ENCODE measurements around the gene COL23A1. TPM values are rescaled to one million over a fixed set of nuclear protein-coding genes. Genes with fewer than 3 reads are reported as not detected.

The COL23A1 gene
- total RNA-seq, 2 experiments from 2014 or later: 0.15 TPM; not detected in 1

DNA sequence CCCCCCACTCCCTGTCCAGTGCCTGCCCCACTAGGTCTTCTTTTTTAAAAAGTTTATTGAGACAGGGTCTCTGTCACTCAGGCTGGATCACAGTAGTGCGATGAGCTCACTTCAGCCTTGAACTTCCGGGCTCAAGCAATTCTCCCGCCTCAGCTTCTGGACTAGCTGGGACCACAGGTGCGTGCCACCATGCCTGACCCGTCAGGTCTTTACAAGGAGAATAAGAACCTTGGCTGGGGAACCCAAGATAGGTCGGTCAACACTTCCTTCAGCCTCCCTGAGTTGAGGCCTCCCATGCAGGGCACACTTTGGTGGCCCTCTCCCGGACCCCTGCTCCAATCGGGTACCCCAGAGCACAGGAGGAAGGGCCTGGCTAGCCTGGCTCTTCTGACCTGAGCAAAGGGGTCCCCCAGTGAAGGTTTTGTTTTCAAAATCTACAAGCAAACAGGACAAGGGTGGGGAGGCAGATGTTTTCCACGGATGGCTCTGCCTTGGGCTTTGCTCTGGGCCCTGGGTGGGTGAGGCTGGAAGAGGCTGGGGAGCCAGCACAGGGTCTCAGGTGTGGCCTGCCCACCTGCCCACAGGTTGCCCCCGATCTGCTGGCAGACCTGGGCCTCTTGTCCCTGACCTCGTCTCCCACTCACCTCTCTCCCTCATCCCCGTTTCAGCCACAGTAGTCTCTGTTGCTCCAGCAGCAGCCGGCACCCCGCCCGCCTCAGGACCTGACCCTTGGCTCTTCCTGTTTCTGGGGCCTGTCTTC is 248.9 kb downstream of the COL23A1 start:
- H3K27ac Mint-ChIP-seq: no peak overlapping the region
- no peaks in the 10 kb centered on the region for H3K9me3 Mint-ChIP-seq
- H3K4me1 Mint-ChIP-seq (ENCODE audit: low read depth): no peaks in the 10 kb centered on the region
- H3K4me3 Mint-ChIP-seq: no peak overlapping the region
- CTCF ChIA-PET: interaction anchor here (1.3 kb wide), 1 partner anchor 120 kb away, joined by 3 read pairs; no protein-coding TSS in a partner anchor
- peaks cover 2% of the 10 kb centered on the region for H3K27me3 Mint-ChIP-seq
- intact Hi-C loops (cut with micrococcal nuclease): no loop called here
- no peak for DNase-seq
- no peaks in the 10 kb centered on the region for H3K36me3 Mint-ChIP-seq
- POLR2A ChIA-PET: no interaction called here

DNA sequence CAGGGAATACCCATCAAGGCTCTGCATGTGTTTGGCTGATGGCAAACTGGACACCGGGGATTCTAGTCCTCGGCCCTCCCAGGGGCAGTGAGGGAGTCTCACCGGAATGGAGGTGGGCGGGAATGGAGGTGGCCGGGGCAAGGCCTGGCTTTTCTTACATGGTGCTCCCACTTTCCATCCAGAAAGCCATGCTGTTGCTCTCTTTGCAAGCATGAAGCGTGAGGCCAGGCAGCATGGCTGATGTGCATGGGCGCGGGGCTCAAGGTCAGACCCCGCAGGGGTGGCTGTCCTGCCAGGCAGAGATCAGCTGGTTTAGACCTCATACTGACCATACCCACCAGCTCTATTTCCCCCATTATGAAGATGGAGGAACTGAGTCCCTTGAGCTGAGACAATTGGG is 249.6 kb downstream of the COL23A1 start:
- H3K36me3 Mint-ChIP-seq: no peaks in the 10 kb centered on the region
- H3K27ac Mint-ChIP-seq: no peak overlapping the region
- no peaks in the 10 kb centered on the region for H3K4me1 Mint-ChIP-seq (ENCODE audit: low read depth)
- ChIA-PET POLR2A (no interaction called here), CTCF (interaction anchor here (1.3 kb wide), 1 partner anchor 120 kb away, joined by 3 read pairs; no protein-coding TSS in a partner anchor)
- H3K9me3 Mint-ChIP-seq: no peaks in the 10 kb centered on the region
- intact Hi-C loops (cut with micrococcal nuclease): no loop called here
- DNase-seq: no peak
- H3K4me3 Mint-ChIP-seq: no peak overlapping the region
- peaks cover 2% of the 10 kb centered on the region for H3K27me3 Mint-ChIP-seq

DNA sequence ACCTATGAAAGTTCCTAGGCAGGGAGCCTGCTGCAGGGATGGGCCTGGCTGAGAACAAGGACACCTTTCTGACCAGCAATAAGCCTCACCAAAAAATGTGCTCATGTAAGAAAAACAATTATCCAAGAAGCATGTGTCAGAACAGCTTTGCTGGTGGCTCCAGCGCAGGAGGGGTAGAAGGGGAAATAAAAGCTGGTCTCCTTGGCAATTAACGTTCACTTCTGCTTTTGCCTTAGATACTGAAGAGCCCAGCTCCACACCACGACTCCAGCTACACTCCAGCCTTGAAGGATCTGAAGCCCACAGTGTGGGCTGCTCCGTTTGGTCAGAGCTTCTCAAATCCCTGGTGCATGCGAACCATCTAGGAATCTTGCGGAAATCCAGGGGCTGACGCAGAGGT is 250.0 kb downstream of the COL23A1 start:
- CTCF ChIA-PET: interaction anchor here (1.3 kb wide), 1 partner anchor 121 kb away, joined by 3 read pairs; no protein-coding TSS in a partner anchor
- POLR2A ChIA-PET: no interaction called here
- intact Hi-C loops (cut with micrococcal nuclease): no loop called here
- Mint-ChIP-seq H3K36me3 (no peaks in the 10 kb centered on the region), H3K9me3 (no peaks in the 10 kb centered on the region), H3K27ac (no peak overlapping the region), H3K27me3 (peaks cover 2% of the 10 kb centered on the region), H3K4me3 (no peak overlapping the region), H3K4me1 (ENCODE audit: low read depth) (no peaks in the 10 kb centered on the region)
- no peak for DNase-seq

DNA sequence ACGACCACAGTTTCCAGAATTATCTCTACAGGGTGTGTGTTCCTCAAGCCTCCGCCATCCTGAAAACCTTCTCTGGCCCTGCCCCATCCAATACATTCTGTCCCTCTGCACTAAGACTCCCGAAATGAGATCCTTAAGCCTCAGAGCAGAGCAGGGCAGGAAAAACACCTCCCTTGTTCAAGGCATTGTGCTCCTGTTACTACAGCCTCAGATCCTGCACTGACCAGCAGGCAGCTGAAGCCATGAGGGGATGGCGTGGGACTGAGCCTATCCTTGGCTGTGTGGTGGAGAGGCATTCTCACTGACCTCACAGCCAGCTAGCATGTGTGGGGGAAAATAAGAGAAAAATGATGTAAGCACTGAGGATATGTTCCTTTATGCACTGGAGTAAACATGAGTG is 250.9 kb downstream of the COL23A1 start:
- no peaks in the 10 kb centered on the region for H3K9me3 Mint-ChIP-seq
- no peak overlapping the region for H3K27ac Mint-ChIP-seq
- intact Hi-C loops (cut with micrococcal nuclease): no loop called here
- ChIA-PET POLR2A (no interaction called here), CTCF (no interaction called here)
- no peaks in the 10 kb centered on the region for H3K36me3 Mint-ChIP-seq
- peaks cover 2% of the 10 kb centered on the region for H3K27me3 Mint-ChIP-seq
- no peak overlapping the region for H3K4me3 Mint-ChIP-seq
- no peak for DNase-seq
- H3K4me1 Mint-ChIP-seq (ENCODE audit: low read depth): no peaks in the 10 kb centered on the region

DNA sequence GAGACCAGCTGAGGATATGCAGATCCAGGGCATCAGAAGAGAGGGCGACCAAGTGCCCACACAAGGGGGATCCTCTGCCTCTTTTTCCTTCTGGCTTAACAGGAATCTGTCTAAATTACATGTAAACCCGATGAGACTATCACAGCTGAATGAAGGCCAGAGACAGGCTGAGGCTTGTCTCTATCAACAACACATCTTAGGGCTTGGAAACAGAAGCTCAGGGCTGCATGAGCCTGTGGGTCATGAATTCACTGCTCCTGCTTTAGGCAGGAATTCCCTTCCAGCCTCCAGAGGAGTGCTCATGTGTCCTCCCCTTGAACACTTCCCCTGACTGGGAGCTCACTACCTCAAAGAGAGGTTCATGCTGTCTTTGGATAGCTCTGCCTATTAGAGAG is 251.4 kb downstream of the COL23A1 start:
- intact Hi-C loops (cut with micrococcal nuclease): no loop called here
- no peak overlapping the region for H3K27ac Mint-ChIP-seq
- H3K4me3 Mint-ChIP-seq: no peak overlapping the region
- no peak for DNase-seq
- ChIA-PET POLR2A (no interaction called here), CTCF (no interaction called here)
- H3K9me3 Mint-ChIP-seq: no peaks in the 10 kb centered on the region
- no peaks in the 10 kb centered on the region for H3K4me1 Mint-ChIP-seq (ENCODE audit: low read depth)
- no peaks in the 10 kb centered on the region for H3K36me3 Mint-ChIP-seq
- H3K27me3 Mint-ChIP-seq: peaks cover 2% of the 10 kb centered on the region

DNA sequence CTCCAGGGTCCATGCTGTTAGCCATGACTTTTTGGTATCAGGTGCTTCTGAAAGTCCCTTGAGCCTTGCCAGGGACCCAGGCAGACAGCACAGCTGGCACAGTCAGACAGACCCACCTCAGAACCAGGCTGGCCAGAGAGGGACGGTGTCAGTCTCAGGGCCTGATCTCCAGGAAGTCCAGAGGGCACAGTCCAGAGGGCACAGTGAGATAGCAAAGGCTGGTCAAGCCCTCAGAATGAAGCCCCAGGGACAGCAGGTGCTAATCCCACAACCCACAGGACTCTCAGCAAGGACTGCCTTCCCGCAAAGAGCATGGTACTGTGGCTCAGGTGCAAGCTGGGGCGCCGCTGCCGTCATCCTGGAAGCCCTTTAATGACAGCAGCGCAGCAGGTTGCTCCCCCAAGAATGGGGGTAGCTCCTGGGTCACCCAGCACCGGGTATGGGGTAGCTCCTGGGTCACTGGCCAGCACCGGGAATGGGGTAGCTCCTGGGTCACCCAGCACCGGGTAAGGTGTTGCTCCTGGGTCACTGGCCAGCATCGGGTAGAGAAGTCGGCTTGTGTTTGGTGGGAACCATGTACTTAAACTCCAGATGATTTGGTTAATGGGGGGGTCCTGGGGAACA is 252.0 kb downstream of the COL23A1 start:
- Mint-ChIP-seq H3K4me1 (ENCODE audit: low read depth) (no peaks in the 10 kb centered on the region), H3K27me3 (peaks cover 2% of the 10 kb centered on the region), H3K4me3 (no peak overlapping the region), H3K36me3 (no peaks in the 10 kb centered on the region), H3K9me3 (no peaks in the 10 kb centered on the region), H3K27ac (no peak overlapping the region)
- ChIA-PET POLR2A (no interaction called here), CTCF (no interaction called here)
- DNase-seq: no peak
- intact Hi-C loops (cut with micrococcal nuclease): no loop called here

DNA sequence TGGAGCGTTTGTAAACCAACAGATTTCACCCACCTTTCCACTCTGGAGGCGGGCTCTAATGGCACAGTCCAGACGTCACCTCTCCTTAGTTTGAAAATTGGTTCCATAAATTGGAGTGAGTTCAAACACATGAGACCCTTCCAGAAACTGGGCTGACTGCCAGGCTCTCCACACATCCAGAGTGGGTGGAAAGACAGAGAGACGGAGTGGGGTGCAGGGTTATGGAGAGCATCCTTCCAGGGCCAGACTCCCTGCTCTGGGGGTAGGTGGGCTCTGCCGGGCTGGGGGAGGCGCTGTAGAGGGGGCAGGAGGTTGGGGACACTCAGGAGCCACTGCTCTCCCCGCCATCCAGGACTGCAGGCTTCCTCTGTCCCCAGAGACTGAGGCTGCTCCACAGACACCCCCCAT is 252.9 kb downstream of the COL23A1 start:
- POLR2A ChIA-PET: no interaction called here
- intact Hi-C loops (cut with micrococcal nuclease): no loop called here
- Mint-ChIP-seq H3K36me3 (no peaks in the 10 kb centered on the region), H3K27ac (no peak overlapping the region), H3K27me3 (peaks cover 2% of the 10 kb centered on the region), H3K4me1 (ENCODE audit: low read depth) (no peaks in the 10 kb centered on the region), H3K9me3 (no peaks in the 10 kb centered on the region), H3K4me3 (no peak overlapping the region)
- DNase-seq: no peak
- CTCF ChIA-PET: no interaction called here

DNA sequence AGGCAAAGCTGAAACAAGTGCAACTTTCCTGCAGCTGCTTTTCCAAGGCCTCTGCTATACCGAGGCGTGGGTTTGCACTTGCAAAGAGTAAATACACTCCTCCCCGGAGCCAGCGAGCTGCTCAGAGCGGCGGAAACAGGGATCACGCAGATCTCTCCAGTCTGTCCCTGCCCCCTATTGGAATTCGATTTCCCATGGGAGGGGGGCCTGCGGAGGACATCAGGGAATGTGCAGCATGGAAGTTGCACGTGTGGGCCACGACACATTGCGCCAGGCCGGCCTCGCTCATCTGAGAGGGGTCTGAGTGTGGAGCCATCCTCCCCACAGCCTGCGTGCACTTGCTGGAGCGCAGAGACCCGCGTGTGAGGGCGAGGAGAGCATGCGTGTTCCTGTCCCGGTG is 253.3 kb downstream of the COL23A1 start:
- peaks cover 2% of the 10 kb centered on the region for H3K27me3 Mint-ChIP-seq
- H3K36me3 Mint-ChIP-seq: no peaks in the 10 kb centered on the region
- no peak overlapping the region for H3K27ac Mint-ChIP-seq
- intact Hi-C loops (cut with micrococcal nuclease): no loop called here
- POLR2A ChIA-PET: no interaction called here
- CTCF ChIA-PET: no interaction called here
- H3K4me3 Mint-ChIP-seq: no peak overlapping the region
- DNase-seq: no peak
- no peaks in the 10 kb centered on the region for H3K9me3 Mint-ChIP-seq
- no peaks in the 10 kb centered on the region for H3K4me1 Mint-ChIP-seq (ENCODE audit: low read depth)

DNA sequence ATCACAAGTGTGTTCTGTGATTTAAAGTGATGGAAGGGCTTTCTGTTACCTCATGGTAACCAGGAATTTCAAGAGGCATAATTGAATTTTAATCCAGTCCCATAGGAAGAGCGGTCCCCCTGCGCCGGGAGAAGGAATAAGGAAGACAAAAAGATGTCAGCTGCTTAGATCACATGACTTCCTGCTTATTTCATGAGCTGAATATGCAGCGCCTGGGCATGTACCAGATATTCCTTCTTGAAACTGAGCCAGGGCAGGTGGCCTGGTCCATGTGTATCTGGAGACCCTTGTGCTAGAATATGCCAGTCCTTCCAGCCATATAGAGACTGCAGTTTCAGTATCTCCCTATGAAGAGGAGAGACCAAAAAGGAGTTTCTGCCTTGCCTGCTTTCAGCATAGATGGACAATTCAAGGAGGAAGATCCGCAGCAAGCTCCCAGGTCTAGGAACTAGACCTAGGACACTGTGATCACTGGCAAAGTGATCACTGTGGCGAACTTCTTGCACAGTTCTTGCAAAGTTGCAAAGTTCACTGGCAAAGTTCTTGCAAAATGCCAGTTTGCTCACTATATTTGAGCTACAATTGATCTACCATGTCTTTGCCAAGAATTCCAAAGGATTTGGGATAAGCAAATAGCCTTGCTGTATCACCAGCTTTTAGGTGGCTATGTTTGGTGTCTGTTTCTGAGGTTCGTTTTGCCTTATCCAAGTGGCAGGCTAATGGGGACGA is 254.7 kb downstream of the COL23A1 start:
- Mint-ChIP-seq H3K9me3 (no peaks in the 10 kb centered on the region), H3K4me1 (ENCODE audit: low read depth) (peaks cover 4% of the 10 kb centered on the region), H3K36me3 (no peaks in the 10 kb centered on the region), H3K27ac (no peak overlapping the region), H3K27me3 (peaks cover 2% of the 10 kb centered on the region), H3K4me3 (no peak overlapping the region)
- ChIA-PET CTCF (no interaction called here), POLR2A (no interaction called here)
- intact Hi-C loops (cut with micrococcal nuclease): no loop called here
- no peak for DNase-seq

DNA sequence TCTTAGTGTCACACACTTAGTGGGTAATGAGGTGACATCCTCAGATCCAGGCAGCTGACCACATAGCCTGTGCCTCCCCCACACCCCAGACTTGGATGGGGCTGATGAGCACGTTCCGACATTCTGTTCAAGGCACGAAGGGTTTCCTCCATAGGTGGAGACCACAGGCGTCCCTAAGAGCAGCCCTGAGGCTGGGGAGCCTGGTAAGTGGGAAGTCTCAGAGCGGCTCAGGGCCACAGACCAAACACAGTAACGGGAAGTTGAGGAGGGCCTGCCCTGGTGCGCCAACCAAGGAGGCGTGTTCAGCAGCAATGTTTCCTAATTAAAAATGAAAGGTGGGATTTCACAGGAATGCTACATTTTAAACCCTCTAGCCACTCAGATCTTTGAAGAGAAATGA is 255.3 kb downstream of the COL23A1 start:
- H3K9me3 Mint-ChIP-seq: no peaks in the 10 kb centered on the region
- peaks cover 2% of the 10 kb centered on the region for H3K27me3 Mint-ChIP-seq
- ChIA-PET CTCF (no interaction called here), POLR2A (no interaction called here)
- peaks cover 4% of the 10 kb centered on the region for H3K4me1 Mint-ChIP-seq (ENCODE audit: low read depth)
- no peak for DNase-seq
- no peak overlapping the region for H3K27ac Mint-ChIP-seq
- H3K4me3 Mint-ChIP-seq: no peak overlapping the region
- no peaks in the 10 kb centered on the region for H3K36me3 Mint-ChIP-seq
- intact Hi-C loops (cut with micrococcal nuclease): no loop called here

DNA sequence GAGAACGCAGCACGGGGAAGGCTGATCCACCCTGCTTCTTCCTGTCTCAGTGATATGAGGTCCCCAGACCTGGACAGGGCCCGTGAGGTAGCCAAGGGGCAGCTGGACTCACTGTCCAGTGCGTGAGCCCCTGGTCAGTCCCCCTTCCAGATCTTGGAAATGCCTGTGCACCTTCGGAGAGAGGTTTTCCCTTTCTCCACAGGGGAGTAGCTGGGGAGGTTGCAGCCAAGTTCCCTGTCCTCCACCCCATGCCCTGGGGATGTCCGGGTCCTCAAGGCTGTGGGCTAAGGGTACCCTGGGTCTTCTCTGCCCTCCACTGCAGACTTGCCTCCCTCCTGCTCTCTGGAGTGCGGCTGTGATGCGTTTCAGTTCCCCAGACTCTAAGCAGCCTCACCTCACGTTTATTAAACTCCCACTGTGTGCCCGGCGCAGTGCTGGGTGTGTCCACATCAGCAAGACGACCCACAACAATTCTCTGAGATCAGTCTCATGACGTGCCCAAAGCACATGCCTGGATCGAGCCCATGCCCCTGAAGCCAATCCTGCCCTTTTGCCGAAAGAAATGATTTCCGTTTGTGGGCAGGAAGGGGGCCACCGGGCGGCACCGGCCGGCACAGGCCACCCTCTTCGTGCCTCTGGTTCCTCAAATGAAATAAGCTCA is 256.2 kb downstream of the COL23A1 start:
- no peaks in the 10 kb centered on the region for H3K36me3 Mint-ChIP-seq
- DNase-seq: no peak
- CTCF ChIA-PET: no interaction called here
- POLR2A ChIA-PET: no interaction called here
- H3K27me3 Mint-ChIP-seq: peaks cover 2% of the 10 kb centered on the region
- intact Hi-C loops (cut with micrococcal nuclease): no loop called here
- H3K9me3 Mint-ChIP-seq: no peaks in the 10 kb centered on the region
- no peak overlapping the region for H3K27ac Mint-ChIP-seq
- H3K4me3 Mint-ChIP-seq: no peak overlapping the region
- peaks cover 4% of the 10 kb centered on the region for H3K4me1 Mint-ChIP-seq (ENCODE audit: low read depth)

DNA sequence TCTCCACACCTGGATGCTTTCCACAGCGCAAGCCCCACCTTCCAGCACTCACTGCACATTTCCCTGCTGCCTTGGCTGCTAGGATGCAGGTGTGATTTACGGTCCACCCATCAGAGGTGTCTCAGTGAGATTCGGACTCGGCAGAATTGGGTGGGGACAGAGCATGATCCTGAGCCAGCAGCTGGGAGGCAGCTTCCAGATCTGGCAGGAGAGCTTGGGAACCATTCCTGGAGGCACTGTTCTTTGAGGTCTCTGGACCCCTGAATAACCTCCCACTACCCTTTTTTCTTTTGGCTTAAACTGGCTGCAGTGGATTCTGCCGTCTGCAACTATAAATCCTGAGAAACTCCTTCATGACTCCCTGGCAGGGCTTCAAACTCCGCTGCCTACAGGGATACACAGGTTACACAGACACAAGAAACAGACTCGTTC is 258.0 kb downstream of the COL23A1 start:
- intact Hi-C loops (cut with micrococcal nuclease): no loop called here
- Mint-ChIP-seq H3K9me3 (no peaks in the 10 kb centered on the region), H3K27ac (no peak overlapping the region), H3K36me3 (no peaks in the 10 kb centered on the region), H3K27me3 (peaks cover 3% of the 10 kb centered on the region), H3K4me1 (ENCODE audit: low read depth) (peaks cover 4% of the 10 kb centered on the region), H3K4me3 (no peak overlapping the region)
- ChIA-PET CTCF (no interaction called here), POLR2A (no interaction called here)
- DNase-seq: no peak
